ENCODE data around the gene NRCAM.
"Not testable (repeated sequence)": the region's sequence is repeated elsewhere in the genome, so short reads cannot be mapped to it uniquely, and the experiment has no call there.

The NRCAM gene

DNA sequence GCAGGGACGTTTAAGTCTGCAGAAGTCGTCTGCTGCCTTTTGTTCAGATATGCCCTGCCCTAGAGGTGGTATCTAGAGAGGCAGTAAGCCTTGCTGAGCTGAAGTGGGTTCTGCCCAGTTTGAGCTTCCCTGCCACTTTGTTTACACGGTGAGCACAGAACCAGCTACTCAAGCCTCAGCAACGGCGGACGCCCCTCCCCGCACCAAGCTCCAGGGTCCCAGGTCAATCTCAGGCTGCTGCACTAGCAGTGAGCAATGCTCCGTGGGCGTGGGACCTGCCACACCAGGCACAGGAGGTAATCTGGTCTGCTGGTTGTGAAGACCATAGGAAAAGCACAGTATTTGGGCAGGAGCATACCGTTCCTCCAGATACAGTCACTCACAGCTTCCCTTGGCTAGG lies 178.0 kb downstream of the NRCAM start:
- DNase-seq (ENCODE audit: low read depth), result no peak

DNA sequence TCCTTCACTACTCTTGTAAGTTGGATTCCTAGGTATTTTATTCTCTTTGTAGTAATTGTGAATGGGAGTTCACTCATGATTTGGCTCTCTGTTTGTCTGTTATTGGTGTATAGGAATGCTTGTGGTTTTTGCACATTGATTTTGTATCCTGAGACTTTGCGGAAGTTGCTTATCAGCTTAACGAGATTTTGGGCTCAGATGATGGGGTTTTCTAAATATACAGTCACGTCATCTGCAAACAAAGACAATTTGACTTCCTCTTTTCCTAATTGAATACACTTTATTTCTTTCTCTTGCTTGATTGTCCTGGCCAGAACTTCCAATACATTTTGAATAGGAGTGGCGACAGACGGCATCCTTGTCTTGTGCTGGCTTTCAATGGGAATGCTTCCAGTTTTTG lies 181.8 kb downstream of the NRCAM start:
- DNase-seq (ENCODE audit: low read depth), result not testable (repeated sequence)

DNA sequence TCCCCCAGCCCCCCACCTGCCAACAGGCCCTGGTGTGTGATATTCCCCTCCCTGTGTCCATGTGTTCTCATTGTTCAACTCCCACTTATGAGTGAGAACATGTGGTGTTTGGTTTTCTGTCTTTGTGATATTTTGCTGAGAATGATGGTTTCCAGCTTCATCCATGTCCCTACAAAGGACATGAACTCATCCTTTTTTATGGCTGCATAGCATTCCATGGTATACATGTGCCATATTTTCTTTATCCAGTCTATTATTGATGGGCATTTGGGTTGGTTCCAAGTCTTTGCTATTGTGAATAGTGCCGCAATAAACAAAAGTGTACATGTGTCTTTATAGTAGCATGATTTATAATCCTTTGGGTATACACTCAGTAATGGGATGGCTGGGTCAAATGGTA lies 183.3 kb downstream of the NRCAM start:
- DNase-seq (ENCODE audit: low read depth), result not testable (repeated sequence)

DNA sequence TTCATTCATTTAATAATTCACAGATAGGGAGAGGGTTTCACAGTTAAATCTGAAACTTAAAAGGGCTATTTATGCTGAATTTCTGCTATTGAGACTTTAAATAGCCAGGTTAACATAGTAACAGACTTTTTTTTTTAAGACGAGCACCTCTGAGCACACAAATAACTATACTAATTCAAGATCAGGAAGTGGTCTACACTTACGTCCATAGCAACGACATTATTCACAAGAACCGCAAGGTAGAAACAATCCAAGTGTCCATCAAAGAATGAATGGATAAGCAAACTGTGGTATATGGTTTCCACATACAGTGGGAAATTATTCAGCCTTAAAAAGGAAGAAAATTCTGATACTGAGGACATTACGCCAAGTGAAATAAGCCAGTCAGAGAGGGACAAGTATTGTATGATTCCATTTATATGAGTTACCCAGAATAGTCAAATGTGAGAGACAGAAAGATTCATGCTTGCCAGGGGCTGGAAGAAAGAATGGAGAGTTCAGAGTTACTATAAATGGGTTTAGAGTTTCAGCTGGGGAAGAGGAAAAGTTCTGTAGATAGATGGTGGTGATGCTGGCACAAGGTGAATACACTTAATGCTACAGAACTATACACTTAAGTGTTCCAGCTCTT lies 185.7 kb downstream of the NRCAM start:
- no peak for DNase-seq (ENCODE audit: low read depth)

DNA sequence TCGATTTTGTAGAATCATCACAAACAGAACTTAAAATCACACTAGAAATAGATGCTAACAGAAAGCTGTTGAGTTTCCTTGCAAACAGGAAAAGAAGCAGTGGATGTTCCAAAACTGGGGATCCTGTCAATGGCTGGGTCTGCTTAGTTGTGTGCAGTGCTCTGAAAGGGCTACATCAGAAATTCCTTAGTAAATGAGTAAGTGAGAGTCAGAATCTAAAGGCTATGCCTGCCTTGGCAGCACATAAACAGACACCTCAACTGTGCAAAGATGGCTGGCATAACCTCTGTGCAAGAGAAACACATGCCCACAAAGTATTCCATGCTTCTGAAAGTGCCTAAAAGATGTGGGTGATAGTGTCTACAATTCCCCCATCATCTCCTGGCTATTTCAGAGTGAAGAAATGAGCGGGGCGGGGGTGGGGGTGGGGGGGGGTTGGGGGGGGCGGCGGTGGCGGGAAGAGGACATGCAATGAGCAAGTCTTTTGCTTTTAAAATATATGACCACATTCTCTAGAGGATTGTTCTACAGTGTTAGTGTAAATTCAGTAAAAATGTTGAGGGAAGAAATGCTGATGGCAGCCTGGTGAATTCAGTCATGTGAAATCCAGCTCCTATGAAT lies 187.9 kb downstream of the NRCAM start:
- peak; percentile 11 for DNase-seq (ENCODE audit: low read depth)

DNA sequence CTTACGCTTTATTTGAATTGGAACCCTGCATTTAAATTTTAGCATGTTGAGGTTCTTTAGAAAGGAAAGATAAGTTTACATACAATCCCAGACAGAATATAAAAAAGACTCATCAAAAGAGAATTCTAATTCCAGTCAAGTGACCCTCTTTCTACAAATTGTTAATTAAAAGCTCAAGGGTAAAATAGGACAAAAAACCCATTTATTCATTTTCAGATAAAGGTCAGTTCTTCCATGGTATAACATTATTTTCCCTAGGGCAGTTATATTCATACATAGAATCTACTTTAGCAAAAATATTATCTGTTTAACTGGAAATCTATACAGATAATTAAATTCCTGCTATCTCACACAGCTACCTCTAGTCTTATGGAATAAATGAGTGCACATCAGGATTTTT lies 188.6 kb downstream of the NRCAM start:
- no peak for DNase-seq (ENCODE audit: low read depth)

DNA sequence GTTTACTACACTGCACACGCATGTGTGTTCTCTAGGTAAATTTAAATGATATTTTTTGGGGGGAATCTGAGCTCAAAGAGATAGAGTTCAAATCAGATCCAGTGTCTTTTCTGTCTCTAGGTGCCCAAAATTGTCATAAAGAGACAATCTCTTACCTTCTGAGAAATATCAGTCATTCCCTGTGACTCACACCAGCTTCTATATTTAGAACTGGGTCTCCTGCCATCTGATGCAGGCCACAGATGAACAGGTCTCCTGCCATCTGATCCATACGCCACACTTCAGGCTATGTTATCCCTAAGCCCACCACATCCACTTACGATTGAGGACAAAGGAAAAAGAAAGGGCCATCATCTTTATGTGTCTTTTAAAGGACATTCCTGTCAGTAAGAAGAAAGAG lies 189.7 kb downstream of the NRCAM start:
- no peak for DNase-seq (ENCODE audit: low read depth)

DNA sequence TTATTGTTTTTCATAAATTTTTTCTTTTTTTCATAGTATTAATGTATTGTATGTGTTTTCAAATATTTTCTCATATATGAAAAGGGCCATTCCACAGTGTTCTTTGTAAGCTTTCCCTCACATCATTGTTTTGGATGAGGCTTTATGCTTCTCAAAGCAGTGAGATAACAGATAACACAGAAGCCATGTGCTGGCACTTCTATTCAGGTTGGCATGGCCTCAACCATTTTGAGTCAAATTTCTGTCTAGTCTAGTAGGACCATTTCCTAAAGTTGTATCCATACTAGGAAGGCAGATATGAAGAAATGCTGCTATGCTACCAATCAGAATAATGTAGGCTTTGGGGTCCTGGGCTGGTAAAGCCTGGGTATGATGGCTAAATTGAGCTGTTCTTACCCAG lies 190.2 kb downstream of the NRCAM start:
- no peak for DNase-seq (ENCODE audit: low read depth)

DNA sequence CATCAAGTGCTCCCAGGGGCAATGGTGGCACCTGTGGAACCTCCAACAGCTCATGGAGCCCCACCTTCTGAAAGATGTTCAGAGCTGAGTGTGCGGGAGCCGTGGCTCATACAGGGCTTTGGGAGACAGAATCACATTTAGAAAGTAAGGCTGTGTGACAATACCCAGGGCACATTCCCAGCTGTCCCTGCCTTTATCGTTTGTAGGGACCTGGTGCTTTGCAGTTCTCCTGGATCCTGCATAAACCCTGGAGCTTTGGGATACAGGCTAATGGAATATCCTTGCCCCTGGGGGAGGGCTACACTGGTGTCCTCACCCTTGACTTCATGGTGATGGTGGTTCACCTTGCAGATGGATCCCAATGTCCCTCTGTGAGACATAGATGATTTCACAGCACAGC lies 191.2 kb downstream of the NRCAM start:
- DNase-seq (ENCODE audit: low read depth), result no peak

DNA sequence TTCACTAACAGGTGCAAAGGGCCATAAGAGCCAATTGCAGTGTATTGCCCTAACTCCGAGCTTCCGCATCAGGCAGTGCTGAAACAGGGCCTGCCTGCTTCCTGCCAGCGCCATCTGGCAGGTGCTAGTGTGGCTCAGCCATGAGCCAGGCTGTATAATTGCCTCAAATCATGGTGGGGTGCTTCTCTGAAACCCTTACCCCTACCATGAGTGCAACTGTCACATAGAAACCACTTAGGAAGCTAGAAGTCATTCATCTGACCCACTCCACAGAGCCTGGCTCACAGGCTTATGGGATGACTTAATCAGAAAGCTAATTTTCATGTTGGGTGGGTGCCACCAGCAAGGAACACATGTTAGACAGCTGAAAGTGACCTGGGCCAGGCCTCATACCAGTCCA lies 192.8 kb downstream of the NRCAM start:
- DNase-seq (ENCODE audit: low read depth), result no peak

DNA sequence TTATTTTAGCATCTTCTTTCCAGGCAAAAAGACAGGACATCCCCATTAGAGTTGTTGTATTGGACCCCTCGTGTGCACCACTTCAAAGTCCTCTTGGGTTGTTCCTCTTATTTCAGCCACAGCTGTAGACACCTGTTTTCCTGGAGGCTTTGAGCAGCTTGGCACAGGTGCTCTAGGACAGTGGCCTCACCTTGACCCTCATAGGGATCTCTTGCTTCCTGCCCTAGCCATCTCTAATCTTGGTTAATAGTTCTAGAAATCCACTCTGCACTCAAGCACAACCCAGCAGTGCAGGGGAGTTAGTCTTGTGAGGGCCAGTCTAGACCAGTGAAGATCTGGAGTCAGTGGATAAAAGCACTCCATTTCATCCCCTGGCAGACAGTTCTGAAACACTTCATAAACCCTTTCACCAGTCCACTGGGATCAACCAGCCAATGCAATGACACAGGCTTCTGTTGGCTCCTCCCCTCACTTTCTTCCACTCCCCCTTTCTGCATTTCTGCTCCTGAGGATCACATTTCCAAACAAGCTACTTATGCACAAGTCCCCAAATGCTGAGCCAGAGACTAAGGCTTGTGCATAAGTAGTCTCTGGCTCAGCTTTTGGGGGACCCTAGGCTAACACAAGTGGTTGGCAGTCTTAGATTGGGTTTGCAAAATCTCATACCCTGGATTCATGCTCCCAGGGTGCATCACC lies 194.5 kb downstream of the NRCAM start:
- peak; percentile 20 for DNase-seq (ENCODE audit: low read depth)

DNA sequence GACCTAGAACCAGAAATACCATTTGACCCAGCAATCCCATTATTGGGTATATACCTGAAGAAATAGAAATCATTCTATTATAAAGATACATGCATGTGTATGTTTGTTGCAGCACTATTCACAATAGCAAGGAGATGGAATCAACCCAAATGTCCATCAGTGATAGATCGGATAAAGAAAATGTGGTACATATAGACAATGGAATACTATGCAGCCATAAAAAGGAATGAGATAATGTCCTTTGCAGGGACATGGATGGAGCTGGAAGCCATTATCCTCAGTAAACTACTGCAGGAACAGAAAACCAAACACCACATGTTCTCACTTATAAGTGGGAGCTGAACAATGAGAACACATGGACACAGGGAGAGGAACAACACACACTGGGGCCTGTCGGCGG lies 196.8 kb downstream of the NRCAM start:
- not testable (repeated sequence) for DNase-seq (ENCODE audit: low read depth)

DNA sequence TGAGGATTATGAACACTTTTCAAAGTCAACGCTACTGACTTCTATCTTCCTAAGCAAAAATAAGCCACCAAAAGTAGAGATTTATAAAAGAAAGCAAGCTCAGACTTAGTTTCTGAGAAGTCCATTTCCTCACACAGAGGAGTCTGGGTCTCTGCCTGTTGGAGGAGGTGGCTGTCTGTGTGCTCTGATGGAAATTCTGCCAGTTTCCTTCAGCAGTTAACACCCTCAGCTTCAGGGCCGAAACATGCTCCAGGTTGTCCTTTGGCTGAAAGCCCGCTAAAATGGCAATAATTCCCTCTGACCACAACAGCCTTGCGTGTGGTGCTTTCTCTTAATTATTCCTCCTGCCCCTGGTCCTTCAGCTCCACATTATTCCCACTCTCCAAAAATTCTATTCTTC lies 198.3 kb downstream of the NRCAM start:
- no peak for DNase-seq (ENCODE audit: low read depth)

DNA sequence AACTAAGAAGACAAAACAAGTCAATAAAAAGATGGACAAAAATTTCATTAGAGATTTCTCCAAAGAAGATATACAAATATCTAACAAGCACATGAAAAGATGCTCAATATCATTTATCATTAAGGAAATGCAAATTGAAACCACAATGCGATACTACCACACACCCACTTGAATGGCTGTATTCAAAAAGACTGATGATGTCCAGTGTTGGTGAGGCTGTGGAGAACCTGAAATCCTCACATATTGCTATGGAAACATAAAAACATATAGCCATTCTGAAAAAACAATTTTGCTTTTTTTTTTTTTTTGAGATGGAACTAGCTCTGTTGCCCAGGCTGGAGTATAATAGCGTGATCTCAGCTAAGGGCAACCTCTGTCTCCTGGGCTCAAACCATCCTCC lies 202.0 kb downstream of the NRCAM start:
- DNase-seq (ENCODE audit: low read depth), result no peak

DNA sequence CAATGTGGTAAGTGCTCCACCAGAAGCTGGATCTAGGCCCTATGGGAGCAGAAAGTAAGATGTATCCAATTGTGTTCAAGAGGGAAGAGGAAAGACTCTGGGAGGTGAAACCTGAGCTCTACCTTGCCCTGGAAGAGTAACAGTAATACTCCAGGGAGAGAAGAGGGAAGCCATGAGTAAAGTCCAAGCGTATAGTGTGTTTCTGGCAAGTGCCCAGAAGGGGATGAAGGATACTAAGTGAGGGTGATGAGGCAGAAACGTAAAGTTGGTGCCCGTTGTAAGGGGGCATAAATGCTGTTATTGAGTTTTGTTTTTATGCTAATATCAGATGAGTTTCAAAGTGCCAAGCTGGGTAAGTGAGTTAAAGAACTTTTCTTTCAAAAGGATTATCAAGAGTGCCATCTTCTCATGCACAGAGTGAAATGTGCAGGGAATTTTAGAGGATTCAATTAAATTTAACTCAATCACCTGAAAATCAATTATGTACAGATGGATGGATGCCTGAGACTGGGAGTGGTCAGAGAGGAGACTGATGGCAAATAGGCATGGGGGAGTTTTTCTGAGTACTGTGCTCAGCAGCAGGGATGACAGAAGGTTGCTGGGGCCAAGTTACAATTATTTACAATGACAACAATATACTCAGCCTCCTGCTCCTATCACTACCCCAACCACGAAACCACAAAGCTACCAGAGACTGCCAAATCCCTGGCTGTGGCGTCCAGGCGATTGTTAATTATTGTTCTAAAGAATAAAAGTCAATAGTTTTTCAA lies 202.8 kb downstream of the NRCAM start:
- peak; percentile 48 for DNase-seq (ENCODE audit: low read depth)

DNA sequence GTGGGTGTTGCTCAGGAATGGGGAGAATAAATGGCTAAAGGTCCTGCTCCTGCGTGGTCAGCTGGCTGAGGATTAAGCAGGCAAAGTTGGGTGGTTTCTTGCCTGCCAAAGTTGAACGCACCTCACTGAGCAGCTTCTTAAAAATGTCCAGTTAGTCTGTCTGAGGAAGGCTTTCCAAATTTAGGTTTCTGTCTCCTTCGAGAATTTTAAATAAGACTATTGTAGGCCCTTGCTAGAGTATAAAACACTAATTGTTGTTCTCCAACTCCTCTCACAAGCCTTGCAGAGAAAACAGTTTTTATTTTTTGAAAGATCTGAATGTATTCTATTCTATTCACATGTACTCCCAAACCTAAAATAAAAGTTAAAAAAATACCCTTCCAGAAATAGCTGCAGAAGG lies 204.1 kb downstream of the NRCAM start:
- no peak for DNase-seq (ENCODE audit: low read depth)

DNA sequence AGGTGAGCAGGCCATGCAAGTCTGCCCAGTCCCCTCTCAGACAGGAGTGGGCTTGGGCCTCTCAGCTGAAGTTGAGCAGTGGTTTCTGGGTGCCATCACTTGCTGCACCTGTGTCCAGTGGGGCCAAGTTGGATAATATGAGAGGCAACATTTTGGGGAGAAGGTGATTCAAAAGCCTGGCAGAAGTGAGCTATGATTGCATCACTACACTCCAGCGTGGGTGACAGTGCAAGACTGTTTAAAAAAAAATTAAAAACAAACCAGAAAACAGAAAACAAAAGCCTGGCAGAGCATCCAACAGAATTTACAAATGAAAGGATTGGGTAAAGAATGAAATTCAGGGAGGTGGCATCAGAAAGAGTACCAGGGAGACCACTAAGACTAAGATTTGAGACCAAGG lies 204.5 kb downstream of the NRCAM start:
- no peak for DNase-seq (ENCODE audit: low read depth)

DNA sequence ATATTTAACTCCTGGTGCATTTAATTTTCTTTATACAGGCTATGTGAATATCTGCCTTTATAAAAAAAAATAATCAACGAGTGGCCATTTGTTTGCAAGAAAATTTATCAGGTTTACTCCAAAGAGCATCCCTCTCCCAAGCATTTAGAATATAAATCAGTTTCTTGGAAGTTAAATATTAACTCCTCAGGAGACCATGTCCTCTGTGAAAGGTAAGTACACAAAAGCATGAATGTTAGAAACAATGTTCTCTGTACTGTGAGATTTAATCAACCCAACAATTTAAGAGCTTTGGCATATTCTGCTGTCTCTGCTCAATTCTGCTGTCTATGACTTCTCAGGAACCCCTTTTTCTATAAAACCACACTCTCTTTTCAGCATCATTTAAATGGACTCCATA lies 206.8 kb downstream of the NRCAM start:
- no peak for DNase-seq (ENCODE audit: low read depth)

DNA sequence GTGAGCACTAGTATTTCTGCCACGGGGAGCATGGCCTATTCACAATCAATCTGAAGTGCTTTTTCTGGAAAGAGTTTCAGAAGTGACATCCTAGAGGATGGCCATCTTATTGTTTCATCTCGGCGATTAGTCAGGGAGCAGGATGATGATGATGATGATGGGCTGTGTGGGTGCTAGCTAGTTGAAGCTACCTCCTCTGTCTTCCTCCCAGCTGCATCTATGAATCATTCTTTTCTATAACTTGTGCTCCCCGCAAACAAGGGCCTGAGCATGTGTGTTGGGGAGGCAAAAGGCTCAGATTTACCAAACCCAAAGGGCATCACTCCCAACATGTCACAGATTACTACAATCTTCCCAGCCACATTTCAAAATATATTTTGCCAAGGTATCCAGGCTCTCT lies 207.4 kb downstream of the NRCAM start:
- DNase-seq (ENCODE audit: low read depth), result no peak

DNA sequence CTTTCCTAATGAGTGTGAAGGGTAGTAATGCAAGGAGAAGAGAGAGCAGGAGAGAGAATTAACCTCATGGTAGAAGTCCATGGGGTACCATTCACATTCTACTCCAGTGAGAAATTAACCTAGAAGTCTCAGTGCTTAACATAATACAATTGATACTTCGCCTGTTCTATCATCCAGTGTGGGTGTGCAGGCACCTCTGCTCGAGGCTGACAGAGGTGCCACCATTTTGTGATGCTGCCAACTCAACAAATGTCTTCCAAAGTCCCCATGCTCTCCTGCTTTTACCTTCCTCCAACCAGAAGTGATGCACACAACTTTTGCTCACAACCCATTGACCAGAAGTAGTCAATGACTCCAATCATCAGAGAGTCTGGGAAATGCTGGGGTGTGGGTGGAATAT lies 207.8 kb downstream of the NRCAM start:
- no peak for DNase-seq (ENCODE audit: low read depth)

DNA sequence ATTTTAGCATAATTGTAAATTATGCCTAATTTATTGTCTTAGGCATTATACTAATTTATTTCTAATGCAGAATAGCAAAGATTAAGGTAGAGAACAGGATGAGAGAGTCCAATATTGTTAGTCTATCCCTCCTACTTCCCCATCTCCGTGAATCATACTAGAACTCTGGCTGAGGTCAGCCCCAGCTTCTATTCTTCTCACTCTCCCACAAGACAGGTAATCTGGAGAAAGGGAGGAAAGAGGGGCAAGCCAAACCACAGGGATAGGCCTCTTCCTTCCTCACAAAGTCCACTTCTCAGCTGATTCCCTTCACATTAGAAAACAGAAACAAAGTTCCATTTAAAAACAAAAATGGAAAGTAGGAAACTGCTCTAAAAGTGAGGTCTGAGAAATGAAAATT lies 208.6 kb downstream of the NRCAM start:
- no peak for DNase-seq (ENCODE audit: low read depth)

DNA sequence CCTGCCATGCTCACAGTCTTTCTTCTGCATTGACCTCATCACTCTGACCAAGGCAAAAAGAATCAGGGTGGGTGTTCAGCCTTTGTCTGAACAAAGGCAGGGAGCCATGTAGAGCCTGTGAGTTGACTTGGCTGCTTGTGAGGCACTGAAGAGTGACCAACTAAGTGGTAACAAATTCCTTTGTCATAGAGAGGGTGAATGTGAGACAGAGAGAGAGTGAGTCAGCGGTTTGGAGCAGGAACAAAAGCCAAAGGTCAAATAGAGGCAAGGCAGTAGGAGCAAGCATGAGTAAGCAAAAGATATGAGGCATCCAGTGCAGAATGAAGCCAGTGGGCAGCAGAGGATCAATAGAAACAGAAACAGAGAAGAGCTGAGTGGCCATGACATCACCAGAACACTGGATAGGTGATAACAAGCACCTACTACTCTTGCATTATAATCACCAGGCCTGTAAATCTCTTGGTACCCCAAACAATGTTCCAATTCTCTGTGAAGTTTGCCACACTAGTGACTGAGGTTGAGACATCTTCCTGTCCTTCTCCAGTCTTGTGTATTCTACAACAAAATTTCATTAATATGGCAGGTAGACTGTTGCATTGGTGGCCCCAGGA lies 209.9 kb downstream of the NRCAM start:
- DNase-seq (ENCODE audit: low read depth), result peak; percentile 90

All from iris pigment epithelial cell (primary cell).